Colon (tissue), 2 donors: ENCODE data around the gene SRCIN1.

ENCODE experiments used
- FAIRE-seq: peaks from 2 replicates; lab custom pipeline; 2012; peaks lifted over from hg19 to GRCh38; lab: Jason Lieb, UNC
- donor health status: control.
- donor health status: control.

The SRCIN1 gene

DNA sequence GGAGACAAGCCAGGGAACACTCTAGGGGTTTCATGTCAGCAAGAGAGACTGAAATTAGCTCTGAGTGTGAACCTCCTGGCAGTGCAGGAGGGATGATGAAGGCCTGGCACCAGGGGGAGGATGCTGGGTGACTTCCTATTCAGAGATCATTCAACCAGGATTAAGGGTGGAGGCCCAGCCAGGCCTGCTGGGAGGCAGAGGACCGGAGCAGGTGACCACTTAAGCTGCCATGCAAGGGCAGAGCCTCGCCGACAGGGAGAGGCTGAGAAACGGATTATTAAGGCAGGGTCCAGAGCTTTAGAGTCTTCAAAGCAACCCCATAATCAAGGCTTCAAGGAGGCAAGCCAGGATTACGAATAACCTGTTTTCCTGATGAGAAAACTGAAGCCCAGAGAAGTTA is 10.6 kb upstream of the SRCIN1 start:
- no peak for FAIRE-seq

GRCh38 chr17:38613981-38614779 is 8.4 kb upstream of the SRCIN1 start:
- FAIRE-seq = no peak

DNA sequence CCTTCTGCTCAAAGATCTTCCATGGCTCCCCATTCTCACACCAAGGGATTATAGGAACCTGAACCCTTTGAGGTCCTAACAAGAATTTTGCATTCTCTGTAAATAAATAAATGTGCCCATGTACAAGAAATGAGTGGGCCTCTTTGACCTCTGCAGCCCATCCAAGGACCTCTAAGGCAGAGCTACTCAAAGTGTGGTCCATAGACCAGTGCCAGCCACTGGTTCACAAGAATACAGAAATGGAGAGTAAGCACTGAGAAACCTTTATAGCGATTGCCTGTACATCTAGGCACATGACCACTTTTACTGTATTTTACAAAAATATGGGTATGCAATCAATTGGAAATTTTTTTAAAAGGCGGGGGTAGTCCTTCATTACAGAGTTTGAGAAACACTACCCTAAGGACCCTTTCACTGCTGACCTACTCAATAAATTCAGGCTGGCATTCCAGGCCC is 7.8 kb upstream of the SRCIN1 start:
- FAIRE-seq = no peak

GRCh38 chr17:38611872-38612376 is 6.2 kb upstream of the SRCIN1 start:
- FAIRE-seq = no peak

- no peak for FAIRE-seq
Observed at GRCh38 chr17:38611070-38611786, 5.5 kb upstream of the SRCIN1 start.

DNA sequence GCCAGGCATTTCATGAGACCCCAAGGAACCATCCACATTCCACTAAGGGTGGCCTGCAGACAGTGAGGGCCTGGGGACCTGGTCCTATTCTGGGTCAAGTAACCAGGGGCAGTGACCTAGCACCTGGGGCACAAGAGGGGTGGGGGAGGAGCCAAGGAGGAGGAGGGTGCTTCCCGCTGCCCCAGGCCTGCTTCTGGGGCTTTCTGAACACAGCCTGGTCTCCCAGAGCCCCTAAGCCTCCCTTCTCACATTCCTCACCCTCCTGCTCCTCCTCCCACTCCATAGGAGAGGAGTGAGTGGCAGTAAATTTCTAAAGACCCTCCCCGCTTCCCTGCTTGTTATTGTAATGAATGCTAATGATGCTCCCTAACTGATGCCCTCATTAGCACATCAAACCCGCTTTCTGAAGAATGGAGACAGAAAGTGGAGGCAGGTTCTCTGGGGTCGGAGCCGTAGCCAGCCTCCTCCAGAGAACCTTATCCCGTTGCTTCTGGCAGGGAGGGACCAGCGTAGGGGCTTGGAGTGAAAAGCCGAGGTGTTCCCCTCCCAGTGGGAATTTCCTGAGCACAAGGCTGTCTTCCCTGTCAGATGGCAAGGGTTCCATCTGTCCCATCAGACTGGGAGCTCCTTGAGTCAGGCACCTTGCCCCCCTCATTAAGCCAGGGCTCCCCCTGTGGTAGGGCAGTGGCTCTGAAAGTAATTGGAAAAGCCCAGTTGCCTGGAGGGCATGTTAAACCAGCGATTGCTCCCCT is 3.7 kb upstream of the SRCIN1 start:
- no peak for FAIRE-seq

DNA sequence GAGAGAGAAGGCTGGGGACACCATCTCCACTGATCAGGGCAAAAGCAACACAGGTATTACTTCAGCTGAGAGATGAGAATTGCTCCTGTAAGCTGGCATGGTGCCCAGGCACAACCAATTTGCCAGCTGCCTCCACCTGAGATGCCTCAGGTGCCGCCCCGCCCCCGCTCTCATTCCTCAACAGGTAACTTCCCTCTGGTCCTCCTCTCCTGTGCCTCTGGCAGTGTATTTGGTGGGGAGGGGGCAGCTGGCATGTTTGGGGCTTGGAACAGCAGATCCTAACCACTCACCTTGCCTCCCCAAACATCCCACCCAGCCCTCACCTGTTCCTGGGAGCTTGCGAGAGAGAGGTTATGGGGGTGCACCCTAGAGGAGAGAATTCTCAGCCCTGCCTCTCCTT is 2.9 kb upstream of the SRCIN1 start:
- FAIRE-seq = no peak

DNA sequence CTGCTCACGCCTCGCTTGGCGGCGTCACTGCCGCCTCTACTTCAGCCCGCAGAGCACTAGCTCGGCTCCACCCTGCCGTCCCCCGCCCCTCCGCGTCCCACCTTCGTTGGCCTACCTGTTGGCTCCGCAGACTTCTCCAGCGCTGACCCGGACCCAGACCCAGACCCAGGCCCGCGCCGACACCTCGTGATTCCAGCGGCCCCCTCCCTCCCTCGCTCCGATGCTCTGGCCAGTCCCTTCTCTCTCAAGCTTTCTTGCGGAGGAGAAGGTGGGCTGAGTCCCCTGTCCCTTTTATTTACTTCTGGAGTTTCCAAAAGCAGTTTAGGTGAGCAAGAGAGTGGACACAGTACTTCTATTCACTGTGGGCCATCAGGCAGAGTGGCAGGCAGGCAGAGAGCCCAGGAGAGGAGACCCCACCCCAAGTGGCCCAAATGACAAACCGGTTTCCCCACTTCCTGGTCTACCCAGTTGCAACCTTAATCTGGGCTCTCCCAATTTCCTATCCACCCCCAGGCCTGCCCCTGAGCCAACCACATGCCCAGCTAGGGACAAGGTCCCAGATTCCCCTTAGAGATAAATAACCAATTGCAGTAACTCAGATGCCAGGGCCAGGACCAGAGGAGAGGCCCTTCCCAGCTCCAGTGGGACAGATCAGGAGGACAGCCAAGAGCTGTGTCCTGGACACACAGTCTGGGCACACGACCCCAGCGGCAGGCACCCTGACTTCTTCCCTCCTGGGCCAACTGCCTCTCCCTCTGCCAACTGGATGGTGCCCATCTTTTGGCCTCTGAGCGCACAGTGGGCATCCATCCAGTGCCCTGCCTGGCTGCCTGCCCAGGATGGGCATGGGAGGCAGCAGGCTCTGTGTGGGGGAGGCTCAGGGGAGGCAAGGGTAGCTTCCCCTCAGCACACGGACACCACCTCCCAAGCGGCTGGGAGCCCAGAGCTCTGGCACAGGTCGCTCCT is 1.2 kb upstream of the SRCIN1 start:
- FAIRE-seq = no peak

DNA sequence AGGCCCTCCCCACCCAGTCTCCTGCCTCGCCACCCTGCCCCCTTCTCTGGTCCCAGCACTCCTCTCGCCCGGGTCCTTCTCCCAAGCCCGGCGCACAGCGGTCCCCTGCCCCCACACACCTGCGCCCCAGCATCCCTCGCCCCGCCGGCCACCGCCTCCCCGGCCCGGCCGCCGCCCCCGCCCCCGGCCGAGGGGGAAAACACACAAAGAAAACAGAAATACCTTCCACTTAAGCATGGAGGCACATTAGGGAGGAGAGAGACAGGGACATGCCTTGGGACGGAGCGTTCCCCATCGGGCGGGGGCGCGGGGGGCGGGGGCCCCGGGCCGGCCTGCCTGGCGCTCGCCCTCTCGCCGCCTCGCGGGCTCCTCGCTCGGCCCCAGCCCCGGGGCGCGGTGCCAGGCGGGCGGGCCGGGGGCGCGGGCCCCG is 326 bp downstream of the SRCIN1 start:
- FAIRE-seq = no peak

DNA sequence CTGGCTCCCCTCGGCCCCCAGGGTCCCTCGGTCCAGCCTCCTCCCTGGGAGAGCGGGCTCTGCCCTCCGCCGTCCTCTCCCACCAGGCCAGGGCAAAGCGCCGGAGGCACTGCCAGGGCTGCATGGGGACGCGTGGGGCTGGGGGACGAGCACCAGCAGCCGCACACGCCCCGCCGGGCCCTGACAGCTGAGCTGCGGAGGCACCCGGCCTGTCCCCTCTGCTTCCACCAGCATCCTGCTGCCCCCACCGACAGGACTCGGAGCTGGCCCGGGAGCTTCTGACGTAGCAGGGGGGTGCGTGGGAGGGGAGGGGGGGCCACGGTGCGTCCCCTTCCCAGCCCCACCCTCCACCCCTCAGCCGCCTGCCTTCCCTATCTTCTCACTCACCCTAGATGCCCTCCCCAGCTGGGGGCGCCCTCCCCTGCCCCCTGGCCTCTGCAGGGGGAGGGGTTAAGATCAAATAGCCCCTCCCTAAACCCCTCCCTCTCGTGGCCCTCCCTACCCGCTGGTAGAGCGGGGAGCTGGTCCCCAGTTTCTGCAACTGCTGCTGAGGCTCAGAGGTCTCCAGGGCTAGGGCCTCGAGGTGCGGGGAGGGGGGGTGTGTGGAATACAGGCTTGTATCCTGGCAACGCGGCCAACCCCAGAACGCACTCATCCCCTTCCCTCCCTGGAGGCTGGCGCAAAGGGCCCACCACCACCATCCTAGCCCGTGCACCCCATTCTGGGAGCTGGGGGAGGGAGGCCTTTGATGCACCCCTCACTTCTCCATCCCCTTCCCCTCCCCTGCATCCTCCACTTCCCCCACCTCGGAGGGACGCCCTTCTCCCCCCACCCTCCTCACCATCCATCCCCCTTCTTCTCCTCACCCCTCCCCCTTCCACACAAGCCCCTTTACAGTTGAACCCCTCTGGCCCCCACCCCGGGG is 1.0 kb downstream of the SRCIN1 start:
- FAIRE-seq = no peak

DNA sequence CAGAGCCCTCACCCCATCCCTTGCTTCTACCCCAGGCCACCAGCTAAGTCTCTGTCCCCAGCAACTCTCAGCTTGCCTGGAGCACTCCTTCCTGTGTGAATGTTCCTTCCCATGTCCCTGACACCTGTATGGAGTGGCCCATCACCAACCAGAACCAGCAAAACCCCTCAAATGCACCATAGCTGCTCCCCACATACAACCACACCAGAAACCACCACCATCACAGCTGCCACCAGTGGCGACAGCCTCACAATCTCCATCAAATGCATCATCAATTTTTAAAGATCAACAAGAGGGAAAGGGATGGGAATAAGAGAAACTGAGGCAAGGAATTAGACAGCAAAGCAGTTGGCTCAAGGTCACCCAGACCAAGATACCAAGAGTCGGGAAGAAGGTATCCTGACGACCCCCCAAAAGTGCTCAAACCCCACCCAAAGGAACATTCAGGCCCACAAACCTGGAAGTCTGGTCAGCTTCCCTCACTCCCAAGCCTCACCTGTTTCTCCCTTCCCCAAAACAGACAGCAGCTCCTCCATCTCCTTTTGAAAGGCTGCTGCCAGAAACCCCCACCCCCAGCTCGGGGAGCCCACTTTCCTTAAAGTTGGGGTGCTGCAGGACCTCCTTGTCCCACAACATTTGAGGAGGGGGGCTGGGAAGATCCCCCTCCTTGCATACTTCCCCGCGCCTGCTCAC is 1.8 kb downstream of the SRCIN1 start:
- FAIRE-seq = no peak

- no peak for FAIRE-seq
Observed at GRCh38 chr17:38602956-38603785, 2.6 kb downstream of the SRCIN1 start.

DNA sequence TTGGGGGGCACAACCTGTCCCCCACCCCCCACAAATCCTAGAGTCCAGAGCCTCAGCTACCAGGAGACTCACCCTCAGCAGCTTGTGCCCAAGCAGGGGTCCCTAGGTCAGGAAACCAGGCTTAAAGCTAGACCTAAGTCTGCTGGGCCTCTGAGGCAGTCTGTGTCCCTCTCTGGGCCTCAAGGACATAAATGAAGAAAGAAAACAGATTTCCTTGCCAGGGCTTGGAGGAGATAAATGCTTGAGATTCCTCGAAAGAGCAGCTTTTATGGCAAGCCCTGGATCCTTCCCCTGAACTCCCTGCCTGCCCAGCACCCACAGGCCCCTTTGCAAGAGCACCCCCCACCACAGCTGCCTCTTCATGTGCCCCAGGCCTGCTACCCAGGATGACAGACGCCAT is 3.3 kb downstream of the SRCIN1 start:
- FAIRE-seq = no peak

- FAIRE-seq = no peak
Observed at GRCh38 chr17:38601539-38602351, 4.0 kb downstream of the SRCIN1 start.

DNA sequence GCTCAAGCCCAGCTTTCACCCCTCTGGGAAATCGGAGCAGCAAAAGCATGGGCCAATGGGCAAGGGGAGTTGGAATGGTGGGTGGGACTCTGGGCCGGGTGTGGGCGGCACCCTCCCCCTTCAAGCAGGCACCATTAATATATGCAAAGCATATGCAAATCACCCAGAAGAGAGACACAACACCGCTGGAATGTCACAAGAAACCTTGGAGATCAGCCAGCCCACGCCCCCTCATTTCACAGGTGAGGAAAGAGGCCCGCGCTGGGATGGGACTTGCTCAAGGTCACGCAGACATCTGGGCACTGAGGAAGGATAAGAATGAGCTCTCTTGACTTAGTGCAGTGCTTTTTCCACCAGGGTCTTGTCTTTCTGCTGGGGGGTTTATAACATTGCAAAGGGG is 4.8 kb downstream of the SRCIN1 start:
- no peak for FAIRE-seq

GRCh38 chr17:38600416-38600815 is 5.3 kb downstream of the SRCIN1 start:
- no peak for FAIRE-seq

DNA sequence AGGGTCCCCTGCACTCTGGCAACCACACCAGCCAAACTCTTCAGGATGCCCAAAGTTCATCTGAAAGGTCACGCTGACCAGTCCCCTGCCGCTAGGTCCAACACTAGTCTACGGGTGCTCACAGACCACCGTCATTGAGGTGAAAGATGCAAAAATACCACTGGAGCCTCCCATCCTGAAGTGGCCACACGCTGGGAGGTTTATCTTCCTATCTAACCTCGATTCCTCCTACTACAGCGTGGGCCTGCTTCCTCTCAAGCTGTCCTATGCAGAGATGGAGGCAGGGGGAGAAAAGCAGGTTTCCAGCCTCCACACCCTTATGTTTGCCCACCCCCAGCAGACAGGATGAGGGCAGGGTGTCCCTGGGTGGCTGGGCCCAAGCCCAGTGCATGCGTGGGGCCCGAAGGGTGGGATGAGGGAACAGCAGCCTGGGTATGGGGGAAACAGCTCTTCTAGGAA is 6.3 kb downstream of the SRCIN1 start:
- FAIRE-seq = no peak

- no peak for FAIRE-seq
Observed at GRCh38 chr17:38598995-38599394, 6.8 kb downstream of the SRCIN1 start.
